ENCODE data around the gene LBR. TPM values are rescaled to one million over a fixed set of nuclear protein-coding genes. Genes with fewer than 3 reads are reported as not detected.

LBR gene
- total RNA-seq, 1 experiment from 2014 or later: 60.9 TPM

DNA sequence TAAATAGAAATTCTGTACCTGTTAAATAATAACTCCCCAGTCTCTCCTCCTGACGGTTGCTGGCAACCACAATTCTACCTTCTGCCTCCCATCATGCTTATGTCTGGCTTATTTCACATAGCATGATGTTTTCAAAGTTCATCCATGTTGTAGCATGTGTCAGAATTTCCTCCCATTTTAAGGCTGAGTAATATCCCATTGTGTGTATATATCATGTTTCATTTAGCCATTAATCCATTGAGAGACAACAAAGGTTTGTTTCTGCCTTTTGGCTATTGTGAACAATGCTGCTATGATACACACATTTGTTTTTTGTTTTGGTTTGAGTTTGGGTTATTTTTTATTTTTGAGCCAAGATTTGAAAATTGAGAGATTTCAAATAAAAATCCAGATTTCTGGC lies 72.0 kb downstream of the LBR start:
- H3K27ac Mint-ChIP-seq: no peak overlapping the region
- Histone ChIP-seq H3T11ph (ENCODE audit: low read length) (no peak overlapping the region), H3K27me3 (ENCODE audit: insufficient read depth, low read length) (no peaks in the 10 kb centered on the region), H4K20me1 (ENCODE audit: control insufficient read depth, insufficient read depth, insufficient read length) (no peaks in the 10 kb centered on the region), H2BK20ac (ENCODE audit: low read depth, low read length, poor library complexity, severe bottlenecking) (no peak overlapping the region), H3K9me3 (ENCODE audit: control insufficient read depth, low read depth, low read length) (no peaks in the 10 kb centered on the region), H3K18ac (ENCODE audit: insufficient read length, low read depth, low read length) (no peak overlapping the region), H4K5ac (ENCODE audit: insufficient read length, low read depth, low read length) (no peak overlapping the region), H3K14ac (ENCODE audit: insufficient read depth, low read length) (no peak overlapping the region), H4K91ac (ENCODE audit: insufficient read length, low read depth, low read length) (no peak overlapping the region), H2BK12ac (ENCODE audit: insufficient read length, low read depth, low read length) (no peak overlapping the region), H2AK5ac (ENCODE audit: insufficient read length, low read length) (no peak overlapping the region), H3K4ac (ENCODE audit: low read depth, low read length) (no peak overlapping the region), H2AFZ (ENCODE audit: low read length) (no peak overlapping the region), H2BK120ac (ENCODE audit: low read depth, low read length, poor library complexity, severe bottlenecking) (no peak overlapping the region), H3K23ac (ENCODE audit: insufficient read length, low read depth, low read length) (no peak overlapping the region), H3K23me2 (ENCODE audit: insufficient read length, low read depth, low read length, poor library complexity, severe bottlenecking) (no peaks in the 10 kb centered on the region), H3K9ac (ENCODE audit: extremely low read depth, insufficient read length, low read length) (no peak overlapping the region), H3K56ac (ENCODE audit: insufficient read length, low read depth, low read length) (no peak overlapping the region), H3K27ac (ENCODE audit: insufficient read length, low read depth, low read length) (no peak overlapping the region), H2BK5ac (ENCODE audit: insufficient read length, low read length) (no peak overlapping the region), H3K4me2 (ENCODE audit: insufficient read depth, insufficient read length, low read length) (no peak overlapping the region), H2BK15ac (ENCODE audit: low read depth, low read length) (no peak overlapping the region), H3K4me1 (ENCODE audit: insufficient read depth, low read length) (no peaks in the 10 kb centered on the region), H3K79me1 (ENCODE audit: insufficient read depth, low read depth, low read length, poor library complexity, severe bottlenecking) (no peaks in the 10 kb centered on the region), H3K79me2 (ENCODE audit: insufficient read depth, low read length) (no peaks in the 10 kb centered on the region), H4K8ac (replicated peaks; ENCODE audit: insufficient read length, low read depth, low read length) (no peak overlapping the region)
- no peak overlapping the region for H3K4me3 Mint-ChIP-seq
- H3K9me3 Mint-ChIP-seq: no peaks in the 10 kb centered on the region
- H3K4me1 Mint-ChIP-seq: no peaks in the 10 kb centered on the region
- no peaks in the 10 kb centered on the region for H3K36me3 Mint-ChIP-seq (ENCODE audit: insufficient read depth in 1 of 3, low read depth in 3 of 3)
- H3K27me3 Mint-ChIP-seq (ENCODE audit: low read depth): peaks cover 4% of the 10 kb centered on the region
- TF ChIP-seq, protein P1, sequence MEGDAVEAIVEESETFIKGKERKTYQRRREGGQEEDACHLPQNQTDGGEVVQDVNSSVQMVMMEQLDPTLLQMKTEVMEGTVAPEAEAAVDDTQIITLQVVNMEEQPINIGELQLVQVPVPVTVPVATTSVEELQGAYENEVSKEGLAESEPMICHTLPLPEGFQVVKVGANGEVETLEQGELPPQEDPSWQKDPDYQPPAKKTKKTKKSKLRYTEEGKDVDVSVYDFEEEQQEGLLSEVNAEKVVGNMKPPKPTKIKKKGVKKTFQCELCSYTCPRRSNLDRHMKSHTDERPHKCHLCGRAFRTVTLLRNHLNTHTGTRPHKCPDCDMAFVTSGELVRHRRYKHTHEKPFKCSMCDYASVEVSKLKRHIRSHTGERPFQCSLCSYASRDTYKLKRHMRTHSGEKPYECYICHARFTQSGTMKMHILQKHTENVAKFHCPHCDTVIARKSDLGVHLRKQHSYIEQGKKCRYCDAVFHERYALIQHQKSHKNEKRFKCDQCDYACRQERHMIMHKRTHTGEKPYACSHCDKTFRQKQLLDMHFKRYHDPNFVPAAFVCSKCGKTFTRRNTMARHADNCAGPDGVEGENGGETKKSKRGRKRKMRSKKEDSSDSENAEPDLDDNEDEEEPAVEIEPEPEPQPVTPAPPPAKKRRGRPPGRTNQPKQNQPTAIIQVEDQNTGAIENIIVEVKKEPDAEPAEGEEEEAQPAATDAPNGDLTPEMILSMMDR (conservative IDR thresholded peaks at IDR 0.05): no peak
- DNase-seq: no peak
- WGBS (ENCODE audit: extremely low coverage, insufficient read length, low lambda C conversion rate): no CpG with 5 or more reads among the region's 1 CpG
